ENCODE data around the gene STXBP5L.
"Not testable (repeated sequence)": the region's sequence is repeated elsewhere in the genome, so short reads cannot be mapped to it uniquely, and the experiment has no call there.

Gene STXBP5L

DNA sequence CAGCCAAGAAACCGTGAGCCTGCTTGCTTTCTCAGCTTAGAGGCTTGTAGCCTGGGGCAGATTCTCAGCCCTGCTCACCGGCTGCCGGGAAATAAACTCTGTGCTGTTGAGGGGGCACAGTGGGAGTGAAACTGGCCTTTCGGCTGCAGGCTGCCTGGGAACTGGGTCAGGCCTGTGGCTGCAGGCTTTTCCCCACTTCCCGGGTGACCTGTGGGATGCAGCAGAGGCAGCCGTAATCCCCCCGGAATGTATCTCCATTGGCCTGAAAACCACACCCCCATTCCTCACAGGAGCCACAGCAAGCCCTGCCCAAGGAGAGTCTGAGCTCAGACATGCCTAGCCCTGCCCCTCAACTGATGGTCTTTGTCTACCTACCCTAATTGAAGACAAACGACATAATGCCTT is 110.9 kb downstream of the STXBP5L start:
- DNase-seq (ENCODE audit: low read depth) = no peak

DNA sequence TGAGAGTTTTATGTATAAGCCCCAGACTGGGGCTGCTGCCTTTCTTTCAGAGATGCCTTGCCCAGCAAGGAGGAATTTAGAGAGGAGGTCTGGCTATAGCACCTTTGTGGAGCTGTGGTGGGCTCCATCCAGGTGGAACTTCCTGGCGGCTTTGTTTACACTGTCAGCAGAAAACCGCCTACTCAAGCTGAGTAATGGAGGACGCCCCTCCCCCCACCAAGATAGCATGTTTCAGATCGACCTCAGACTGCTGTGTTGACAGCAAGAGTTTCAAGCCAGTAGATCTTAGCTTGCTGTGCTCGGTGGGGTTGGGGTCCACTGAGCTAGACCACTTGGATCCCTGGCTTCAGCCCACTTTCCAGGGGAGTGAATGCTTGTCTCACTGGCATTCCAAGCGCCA is 155.6 kb downstream of the STXBP5L start:
- DNase-seq (ENCODE audit: low read depth) = no peak

DNA sequence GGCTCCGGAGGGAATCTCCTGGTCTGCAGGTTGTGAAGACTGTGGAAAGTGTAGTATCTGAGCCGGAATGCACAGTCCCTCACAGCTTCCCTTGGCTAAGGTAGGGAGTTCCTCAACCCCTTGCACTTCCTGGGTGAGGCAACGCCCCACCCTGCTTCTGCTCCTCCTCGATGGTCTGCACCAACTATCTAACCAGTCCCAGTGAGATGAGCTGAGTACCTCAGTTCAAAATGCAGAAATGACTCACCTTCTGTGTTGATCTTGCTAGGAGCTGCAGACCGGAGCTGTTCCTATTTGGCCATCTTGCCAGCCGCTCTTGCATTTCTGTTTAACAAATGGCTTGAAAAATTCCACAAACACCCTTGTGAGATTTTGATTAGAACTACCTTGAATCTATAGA is 156.1 kb downstream of the STXBP5L start:
- DNase-seq (ENCODE audit: low read depth) = no peak

DNA sequence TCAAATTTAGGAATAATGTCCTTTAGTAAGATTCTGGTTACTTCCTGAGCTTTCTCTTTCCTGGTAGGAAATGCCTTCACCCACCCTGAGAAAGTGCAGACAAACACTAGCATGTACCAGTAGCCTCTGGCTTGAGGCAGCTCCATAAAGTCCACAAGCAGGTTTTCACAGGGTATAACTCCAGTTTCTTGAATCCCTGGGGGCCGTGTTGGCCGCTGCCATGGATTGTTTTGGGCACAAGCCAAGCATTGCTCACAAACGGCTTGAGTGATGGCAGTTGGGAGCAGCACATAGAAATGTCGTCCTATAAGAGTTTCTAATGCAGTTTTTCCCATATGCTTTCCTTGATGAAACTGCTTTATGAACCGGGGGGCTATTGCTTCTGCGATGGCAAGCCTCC is 164.1 kb downstream of the STXBP5L start:
- no peak for DNase-seq (ENCODE audit: low read depth)

DNA sequence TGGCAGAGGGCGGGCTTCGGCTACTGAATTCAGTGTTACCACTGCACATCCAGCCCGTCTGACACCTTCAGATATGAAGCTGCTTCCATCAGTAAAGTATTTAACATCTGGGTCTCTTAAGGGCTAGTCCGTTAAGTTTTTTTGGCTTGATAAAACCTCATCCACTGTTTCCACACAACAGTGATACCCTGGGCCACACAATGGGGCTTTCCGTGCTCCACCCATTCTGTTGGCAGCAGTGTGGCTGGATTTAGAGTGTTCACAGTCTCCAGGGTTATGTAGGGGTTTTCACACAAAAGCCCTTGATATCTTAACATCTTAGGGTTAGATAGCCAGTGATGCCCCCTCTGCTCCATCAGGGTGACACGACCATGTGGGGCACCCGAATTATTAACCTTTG is 165.0 kb downstream of the STXBP5L start:
- DNase-seq (ENCODE audit: low read depth) = no peak

DNA sequence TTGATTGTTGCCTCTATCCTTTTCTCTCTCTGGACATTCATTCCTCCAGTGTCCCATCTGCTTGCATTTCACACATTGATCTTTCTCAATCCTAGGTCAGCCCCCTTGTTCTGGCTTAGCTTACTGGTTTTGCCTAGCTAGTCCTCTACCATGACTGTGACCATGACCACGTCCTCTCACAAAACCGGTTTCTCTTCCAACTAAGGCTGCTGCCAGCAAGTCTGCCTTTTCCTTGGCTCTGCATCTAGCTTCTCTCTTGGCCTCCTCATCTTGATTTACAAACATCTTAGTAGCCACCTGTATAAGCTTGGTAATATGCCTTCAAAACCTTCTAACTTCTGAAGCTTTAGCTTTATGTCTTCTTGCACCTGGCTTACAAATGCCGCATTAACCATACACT is 167.2 kb downstream of the STXBP5L start:
- DNase-seq (ENCODE audit: low read depth) = no peak

DNA sequence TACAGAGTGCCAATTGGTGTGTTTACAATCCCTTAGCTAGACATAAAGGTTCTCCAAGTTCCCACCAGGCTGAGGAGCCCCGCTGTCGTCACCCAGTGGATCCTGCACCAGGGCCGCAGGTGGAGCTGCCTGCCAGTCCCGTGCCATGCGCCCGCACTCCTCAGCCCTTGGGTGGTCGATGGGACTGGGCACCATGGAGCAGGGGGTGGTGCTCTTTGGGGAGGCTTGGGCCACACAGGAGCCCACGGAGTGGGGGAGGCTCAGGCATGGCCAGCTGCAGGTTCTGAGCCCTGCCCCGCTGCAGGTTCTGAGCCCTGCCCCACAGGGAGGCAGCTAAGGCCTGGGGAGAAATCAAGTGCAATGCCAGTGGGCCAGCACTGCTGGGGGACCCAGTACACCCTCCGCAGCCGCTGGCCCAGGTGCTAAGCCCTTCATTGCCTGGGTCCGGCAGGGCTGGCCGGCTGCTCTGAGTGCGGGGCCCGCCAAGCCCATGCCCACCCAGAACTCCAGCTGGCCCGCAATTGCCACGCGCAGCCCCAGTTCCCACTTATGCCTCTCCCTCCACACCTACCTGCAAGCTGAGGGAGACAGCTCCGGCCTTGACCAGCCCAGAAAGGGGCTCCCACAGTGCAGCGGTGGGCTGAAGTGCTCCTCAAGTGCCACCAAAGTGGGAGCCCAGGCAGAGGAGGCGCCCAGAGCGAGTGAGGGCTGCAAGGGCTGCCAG is 170.5 kb downstream of the STXBP5L start:
- not testable (repeated sequence) for DNase-seq (ENCODE audit: low read depth)

DNA sequence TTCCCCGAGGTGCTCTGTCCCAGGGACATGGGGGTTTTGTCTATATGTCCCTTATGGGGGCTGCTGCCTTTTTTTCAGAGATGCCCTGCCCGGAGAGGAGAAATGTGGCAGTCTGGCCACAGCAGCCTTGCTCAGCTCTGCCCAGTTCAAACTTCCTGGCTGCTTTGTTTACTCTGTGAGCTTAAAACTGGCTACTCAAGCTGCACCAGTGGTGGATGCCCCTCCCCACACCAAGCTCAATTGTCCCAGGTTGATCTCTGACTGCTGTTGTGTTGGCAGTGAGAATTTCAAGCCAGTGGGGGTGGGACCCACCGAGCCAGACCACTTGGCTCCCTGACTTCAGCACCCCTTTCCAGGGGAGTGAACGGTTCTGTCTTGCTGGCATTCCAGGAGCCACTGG is 188.9 kb downstream of the STXBP5L start:
- DNase-seq (ENCODE audit: low read depth) = no peak

DNA sequence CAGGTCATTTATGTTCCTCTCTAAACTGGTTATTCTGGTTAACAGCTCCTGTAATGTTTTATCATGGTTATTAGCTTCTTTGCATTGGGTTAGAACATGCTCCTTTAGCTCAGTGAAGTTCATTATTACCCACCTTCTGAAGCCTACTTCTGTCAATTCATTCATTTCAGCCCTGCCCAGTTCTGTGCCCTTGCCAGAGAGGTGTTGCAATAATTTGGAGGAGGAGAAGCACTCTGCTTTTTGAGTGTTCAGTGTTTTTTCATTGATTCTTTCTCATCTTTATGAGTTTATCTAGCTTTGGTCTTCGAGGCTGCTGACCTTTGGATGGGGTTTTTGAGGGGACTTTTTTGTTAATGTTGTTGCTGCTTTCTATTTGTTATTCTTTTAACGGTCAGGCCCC is 203.1 kb downstream of the STXBP5L start:
- not testable (repeated sequence) for DNase-seq (ENCODE audit: low read depth)

DNA sequence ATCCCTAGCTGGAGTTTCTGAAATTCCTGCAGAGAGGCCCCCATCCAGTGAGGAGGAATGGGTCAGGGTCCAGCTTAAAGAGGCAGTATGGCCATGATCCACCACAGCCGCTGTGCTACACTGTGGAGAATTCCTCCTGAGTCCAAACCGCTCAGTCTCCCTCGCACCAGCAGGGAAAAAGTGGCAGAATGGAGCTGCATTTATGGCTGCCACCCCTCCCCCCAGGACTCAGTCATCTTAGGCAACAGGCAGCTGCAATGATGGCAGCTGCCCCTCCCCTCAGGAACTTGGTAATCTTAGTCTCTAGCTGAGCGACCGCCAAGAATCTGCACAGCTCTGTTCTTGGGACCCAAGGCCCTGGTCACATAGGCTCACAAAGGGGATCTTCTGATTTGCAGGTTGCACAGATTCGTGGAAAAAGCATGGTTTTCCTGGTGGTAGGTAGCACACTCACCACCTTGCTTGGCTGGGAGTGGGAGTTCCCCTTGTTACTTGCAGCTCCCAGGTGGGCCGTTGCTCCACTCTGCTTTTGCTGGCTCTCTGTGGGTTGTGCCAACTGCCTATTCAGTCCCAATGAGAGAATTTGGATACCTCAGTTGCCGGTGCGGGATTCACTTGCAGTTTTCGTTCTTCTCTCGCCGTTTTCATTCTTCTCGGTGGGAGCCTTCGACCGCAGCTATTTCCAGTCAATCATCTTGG is 204.1 kb downstream of the STXBP5L start:
- DNase-seq (ENCODE audit: low read depth) = no peak

DNA sequence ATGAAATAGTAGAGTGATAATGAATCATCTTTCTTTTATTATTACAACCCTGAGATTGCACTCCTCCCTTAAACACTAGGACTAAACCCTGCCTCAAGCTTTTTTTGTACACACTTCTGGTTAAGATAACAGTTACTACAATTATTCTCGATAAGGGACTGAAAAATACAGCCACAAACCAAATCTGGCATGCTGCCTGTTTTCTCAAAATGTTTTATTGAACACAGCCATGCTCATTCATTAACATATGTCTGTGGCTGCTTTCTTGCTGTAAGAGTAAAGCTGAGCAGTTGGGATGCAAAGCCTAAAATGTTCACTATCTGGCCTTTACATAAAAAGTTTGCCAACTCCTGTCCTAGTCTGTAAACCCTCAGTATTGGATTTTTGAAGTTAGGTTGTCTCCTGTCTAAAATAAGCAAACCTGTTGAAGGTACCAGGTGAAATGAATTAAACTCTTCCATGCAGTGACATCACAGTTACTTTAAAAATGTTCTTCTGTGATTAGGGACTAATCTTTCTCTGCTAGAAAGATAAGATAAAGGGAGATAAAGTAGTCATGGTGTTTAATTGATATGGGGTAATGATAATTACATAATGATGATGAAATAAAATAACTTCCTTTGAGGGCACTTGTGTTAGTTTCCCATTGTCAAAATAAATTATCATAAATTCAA is 218.2 kb downstream of the STXBP5L start:
- no peak for DNase-seq (ENCODE audit: low read depth)

DNA sequence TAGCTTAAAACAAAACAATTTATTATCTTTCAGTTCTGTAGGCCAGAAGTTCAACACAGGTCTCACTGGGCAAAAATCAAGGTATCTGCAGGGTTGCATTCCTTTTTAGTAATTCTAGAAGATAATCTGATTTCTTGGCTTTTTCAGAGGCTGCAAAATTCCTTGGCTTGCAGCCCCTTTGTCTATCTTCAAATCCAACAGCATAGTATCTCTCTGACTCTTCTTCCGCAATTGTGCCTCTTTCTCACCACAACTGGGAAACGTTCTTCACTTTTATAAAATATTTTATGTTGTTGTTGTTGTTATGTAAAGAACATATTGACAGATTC is 218.7 kb downstream of the STXBP5L start:
- no peak for DNase-seq (ENCODE audit: low read depth)

DNA sequence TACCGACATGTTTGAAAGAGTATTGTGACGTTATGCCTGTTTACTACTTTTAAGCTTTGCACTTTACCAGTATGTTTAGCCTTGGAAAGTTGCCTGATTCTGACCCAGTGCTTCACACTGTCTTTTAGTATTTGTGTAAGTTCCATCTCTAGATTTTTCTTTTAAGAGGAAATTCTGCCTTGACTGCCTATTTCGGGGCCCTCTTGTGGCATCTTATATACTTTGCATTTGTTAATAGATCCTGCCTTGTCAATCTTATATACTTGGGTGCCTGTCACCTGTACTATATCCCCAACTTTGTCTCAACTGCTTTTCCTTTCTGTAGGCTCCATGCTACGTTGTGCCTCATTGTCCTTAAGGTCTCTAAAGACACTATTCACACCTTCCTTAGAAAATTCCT is 244.6 kb downstream of the STXBP5L start:
- peak; percentile 2 for DNase-seq (ENCODE audit: low read depth)

DNA sequence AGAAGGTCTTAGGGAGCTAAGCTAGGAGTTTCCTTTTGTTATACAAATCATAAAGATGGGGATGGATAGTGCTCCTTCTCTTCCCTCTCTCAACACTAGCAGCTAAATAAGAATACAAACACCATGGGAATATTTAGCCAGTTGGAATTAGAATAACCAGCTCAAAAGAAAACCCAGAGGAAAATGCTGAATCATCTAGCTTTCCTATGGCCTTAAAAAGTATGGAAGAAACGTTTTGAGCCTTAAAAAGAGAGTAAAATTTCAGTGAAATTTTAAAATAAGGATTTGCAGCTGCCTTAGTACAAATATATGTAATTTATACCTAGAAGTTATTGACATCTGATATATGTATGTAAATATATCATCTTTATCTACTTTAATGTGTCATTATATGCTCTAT is 245.8 kb downstream of the STXBP5L start:
- no peak for DNase-seq (ENCODE audit: low read depth)

DNA sequence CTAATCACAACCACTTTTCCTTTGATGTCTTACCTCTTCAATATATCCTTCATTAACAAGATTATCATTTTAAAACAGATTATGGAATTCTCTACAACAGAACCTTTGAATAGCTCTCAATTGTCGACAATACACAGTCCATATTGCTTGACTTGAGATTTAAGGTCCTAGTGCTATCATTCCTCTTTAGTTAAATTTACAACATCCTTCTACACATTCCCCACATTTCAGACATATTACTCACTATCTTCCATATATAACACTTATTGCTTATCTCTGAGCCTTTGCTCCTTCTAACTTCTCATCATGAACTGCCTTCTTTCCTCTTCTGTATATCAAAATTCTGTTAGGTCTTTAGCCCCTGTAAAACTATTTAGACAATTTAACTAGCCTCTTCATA is 247.0 kb downstream of the STXBP5L start:
- peak; percentile 14 for DNase-seq (ENCODE audit: low read depth)

DNA sequence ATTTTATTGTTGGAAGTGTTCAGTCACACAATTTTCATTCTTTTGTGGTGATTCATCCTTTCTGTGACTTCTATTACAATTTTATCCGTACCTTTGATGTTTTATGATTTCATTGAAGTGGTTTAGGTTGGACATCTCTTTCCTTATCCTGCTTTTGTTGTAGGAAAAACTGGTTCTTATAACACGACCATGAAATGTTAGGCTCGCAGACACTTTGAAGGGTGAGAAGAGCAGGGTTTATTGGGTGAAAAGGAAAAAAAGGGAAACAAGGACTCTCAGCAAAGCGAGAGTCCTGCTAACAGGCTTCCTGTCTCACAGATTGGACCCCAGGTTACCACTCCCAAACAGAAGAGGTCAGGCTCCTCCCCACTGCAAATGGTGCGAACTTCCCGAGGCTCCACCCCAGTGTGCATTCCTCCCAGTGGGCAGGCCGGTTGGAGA is 257.4 kb downstream of the STXBP5L start:
- DNase-seq (ENCODE audit: low read depth) = no peak

DNA sequence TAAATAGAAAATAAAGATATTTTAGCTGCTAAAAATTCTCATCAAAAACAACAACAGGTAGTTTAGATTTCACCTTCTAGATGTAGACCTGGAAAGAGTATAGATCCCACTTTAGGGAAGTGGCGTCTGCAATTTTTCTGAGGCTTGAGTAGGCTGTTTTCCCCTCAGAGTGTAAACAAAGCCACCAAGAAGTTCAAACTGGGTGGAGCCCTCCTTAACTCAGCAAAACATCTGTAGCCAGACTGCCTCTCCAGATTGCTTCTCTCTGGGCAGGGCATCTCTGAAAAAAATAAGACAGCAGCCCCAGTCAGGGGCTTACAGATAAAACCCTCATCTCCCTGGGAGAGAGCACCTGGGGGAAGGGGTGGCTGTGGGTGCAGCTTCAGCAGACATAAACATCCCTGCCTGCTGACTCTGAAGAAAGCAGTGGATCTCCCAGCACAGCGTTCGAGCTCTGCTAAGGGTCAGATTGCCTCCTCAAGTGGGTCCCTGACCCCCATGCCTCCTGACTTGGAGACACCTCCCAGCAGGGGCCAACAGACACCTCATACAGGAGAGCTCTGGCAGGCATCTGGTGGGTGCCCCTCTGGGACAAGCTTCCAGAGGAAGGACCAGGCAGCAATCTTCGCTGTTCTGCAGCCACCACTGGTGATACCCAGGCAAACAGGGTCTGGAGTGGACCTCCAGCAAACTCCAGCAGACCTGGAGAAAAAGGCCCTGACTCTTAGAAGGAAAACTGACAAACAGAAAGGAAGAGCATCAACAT is 259.6 kb downstream of the STXBP5L start:
- no peak for DNase-seq (ENCODE audit: low read depth)

DNA sequence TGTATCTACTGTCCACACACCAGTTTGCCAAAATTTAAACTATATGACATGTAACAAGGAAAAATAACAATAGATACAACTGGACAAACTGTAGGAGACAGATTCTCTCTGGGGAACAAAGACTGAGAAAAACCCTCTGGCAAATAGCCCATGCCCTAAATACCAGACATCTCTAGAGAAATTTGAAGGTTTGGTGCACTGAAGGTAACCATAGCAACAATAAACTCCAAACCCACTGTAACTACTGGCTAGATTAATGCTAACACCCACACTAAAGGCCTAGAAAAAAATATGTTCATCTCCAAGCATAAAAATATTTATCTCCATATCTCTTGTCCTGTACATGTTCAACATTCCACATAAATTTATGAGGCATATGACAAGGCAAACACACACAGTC is 267.1 kb downstream of the STXBP5L start:
- no peak for DNase-seq (ENCODE audit: low read depth)

DNA sequence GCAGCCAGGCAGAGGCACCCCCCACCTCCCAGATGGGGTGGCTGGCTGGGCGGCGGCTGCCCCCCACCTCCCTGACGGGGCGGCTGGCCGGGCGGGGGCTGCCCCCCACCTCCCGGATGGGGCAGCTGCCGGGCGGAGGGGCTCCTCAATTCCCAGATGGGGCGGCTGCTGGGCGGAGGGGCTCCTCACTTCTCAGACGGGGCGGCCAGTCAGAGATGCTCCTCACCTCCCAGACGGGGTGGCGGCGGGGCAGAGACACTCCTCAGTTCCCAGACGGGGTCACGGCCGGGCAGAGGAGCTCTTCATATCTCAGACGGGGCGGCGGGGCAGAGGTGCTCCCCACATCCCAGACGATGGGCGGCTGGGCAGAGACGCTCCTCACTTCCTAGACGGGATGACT is 282.6 kb downstream of the STXBP5L start:
- DNase-seq (ENCODE audit: low read depth) = not testable (repeated sequence)

DNA sequence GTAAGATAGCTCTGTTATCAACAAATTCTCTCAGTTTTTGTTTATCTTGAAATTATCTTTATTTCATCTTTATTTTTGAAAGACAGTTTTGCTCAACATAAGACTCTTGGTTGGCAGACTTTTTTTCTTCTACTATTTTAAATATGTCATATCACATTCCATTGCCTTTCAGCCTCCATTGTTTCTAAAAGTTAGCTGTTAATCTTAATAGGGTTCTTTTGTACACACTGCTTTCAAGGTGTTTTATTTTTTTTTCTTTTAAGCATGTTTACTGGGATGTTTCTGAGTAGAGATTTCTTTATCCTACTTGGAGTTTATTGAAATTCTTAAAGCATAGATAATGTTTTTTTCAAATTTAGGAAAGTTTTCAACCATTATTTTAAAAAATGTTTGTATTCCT is 294.6 kb downstream of the STXBP5L start:
- DNase-seq (ENCODE audit: low read depth) = no peak

DNA sequence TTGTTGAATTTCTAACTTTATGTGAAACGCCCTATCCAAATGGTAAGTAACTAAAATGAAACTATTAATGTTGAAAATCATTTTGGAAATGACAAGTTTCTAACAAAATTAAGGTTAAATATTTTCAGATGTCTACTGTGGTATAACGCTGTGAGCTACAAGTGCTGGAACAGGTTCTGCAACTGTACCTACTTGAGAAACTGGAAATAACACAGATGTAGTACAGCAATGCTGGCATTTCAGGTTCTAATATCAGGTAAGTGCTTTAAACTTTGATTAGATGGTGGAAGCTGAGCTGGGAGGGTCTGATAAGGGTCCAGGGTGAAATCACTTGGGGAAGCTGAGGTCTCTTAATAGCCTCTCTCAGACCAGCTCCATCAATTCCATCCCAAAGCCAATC is 315.1 kb downstream of the STXBP5L start:
- no peak for DNase-seq (ENCODE audit: low read depth)

DNA sequence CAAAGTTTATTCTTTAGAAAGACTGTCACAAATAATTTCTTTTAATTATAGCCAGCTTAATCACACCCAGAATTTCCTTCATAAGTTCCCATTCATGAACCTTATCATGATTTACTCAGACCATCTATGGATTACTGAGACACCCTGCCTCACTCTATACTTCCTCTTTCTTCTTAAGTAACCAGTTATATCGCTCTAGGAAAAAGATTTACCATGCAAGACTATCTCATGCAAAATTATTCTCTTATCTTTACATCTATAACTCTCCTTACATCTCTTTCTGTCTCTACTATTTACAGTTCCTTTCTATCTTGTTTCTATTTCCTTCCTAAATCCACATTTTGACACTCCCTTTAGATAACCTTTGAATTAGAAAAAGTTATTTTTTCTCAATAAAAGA is 321.0 kb downstream of the STXBP5L start:
- no peak for DNase-seq (ENCODE audit: low read depth)

DNA sequence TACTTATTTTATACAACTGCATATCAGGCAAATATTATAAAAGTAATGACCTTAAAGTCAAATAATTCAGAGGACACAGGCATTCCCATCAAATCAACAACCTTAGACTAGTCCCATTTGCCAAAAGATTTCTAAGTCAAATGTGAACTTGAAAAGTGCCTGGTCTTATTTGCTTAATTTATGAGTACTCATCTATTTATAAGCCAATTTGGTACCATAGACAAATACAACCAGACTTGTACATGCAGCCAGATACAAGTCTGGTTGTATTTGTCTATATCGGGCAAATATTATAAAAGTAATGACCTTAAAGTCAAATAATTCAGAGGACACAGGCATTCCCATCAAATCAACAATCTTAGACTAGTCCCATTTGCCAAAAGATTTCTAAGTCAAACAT is 322.2 kb downstream of the STXBP5L start:
- not testable (repeated sequence) for DNase-seq (ENCODE audit: low read depth)

All from EH (cell line).